Activated naive CD4-positive, alpha-beta T cell treated with anti-CD3 and anti-CD28 coated beads, Interleukin-2, amount 50 U/mL, for 16 hours (primary cell): ENCODE results near the gene CACNA1H.
A peak's percentile ranks its signal among the peaks of the same experiment; 100 is the strongest.

Experiments
- DNase-seq: peaks from one replicate; pipeline ENCODE4 v3.0.0-alpha.2; 2020

CACNA1H gene

DNA sequence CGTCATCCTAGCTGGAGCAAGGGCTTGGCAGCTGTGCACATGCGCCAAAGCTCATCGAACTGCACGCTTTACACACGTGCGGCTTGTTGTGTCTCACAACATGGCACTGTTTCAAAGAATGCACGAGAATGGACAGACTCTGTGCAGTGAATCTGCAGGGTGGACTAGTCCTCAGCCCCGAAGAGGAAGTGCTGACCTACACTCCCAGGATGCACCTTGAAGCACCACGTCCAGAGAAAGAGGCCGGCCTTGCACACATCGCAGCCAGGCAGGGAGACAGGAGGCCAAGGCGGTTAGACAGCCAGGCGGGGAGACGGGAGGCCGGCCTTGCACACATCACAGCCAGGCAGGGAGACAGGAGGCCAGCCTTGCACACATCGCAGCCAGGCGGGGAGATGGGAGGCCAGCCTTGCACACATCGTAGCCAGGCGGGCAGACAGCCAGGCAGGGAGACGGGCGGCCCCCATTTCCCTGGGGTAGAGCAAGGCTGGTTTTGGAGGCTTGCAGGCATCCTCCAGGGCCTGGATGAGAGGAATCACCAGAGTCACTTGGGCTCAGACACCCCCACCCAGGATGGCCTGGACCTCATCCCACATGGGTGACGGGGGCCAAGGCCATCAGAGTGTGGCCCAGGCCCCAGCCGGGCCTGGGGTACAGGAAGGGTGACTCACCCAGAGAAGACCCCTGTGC, 9.0 kb upstream of the CACNA1H start:
- no peak for DNase-seq

DNA sequence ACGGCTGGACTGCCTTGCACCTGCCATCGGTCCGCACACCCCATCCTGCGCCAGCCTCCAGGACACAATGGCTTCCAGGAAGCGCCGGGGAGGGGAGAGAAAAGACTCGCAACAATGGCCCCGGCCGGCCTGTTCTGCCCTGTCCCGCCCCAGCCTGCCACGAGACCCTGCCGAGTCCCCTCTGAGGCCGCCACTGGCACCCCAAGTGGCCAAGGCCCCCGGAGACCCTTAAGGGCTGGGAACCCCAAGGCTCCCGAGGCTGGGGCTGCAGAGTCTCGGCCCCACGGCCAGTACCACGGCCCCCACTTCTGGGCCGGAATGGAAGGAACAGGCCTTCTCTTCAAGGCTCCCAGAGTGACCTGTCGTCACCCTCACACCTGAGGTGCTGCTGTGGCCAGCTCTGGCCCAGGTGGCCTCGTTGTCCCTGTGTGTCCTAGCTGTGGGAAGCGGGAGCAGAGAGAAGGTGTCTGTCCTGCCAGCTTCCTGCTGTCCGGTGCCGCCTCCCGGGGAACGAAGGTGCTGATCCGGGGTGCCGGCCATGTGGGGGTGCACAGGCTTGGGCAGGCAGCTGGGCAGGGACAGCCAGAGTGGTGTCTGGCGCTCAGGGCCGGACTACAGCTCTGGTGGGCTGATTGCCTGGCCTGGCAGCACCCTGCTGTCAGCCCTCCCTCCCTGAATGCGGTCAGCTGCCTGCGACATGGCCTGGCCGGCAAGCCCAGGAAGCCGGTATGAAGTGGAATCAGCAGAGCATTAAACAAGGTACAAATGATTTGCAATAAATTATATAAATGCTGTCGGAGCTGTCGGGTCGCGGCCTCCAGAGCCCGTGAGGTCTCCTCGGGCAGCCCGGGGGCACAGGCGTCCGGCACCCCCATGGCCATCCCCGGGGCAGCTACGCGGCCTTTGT, 8.2 kb upstream of the CACNA1H start:
- DNase-seq: no peak

DNA sequence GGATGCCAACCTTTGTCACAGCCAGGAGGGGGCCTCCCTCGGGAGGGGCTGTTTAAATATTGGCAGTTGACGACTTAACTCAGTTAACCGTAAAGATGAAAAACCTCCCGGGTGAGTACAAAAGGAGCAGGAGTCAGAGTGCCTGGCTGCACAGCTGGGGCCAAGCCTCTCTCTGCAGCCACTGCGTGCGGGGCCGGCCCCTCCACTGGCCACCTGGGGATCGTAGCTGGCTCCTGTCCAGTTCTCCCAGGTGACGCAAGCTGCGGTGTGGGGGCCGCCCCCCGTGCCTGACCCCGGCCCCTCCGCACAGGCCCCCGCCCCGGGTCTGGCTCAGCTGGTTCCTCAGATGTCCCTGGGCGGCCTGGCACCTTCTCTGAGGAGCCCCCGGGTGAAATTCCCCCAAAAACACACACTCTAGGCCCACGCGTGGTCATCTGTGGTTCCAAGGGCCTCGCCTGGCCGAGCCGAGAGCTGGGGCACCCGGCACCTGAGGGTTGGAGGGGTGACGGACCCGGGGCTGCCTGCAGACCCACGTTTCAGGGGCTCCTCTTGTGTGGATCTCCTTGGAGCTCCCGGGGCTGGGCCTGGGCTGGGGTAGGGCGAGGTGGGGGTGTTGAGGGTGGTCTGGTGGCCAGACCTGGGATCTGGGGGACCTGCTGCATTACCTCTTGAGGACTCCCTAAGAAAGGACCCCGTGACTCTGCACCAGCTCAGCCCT, 7.4 kb upstream of the CACNA1H start:
- DNase-seq: no peak

DNA sequence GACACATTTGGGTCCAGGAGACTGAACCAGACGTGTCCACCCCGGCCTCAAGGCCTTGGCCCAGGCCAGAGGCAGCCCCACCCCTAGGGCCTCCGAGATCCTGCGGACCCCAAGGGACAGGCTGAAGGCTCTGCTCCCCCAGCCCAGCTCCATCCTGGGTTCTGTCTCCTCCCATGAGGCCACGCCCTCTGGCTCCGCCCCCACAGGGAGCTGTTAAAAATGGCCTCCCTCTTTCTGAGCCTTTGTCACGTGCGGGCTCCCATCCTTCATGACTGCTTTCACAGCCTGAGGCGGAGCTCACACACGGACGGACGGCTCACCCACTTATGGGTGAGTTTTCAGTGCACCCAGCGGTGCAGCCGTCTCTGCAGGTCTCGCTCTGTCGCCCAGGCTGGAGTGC, 6.5 kb upstream of the CACNA1H start:
- no peak for DNase-seq

DNA sequence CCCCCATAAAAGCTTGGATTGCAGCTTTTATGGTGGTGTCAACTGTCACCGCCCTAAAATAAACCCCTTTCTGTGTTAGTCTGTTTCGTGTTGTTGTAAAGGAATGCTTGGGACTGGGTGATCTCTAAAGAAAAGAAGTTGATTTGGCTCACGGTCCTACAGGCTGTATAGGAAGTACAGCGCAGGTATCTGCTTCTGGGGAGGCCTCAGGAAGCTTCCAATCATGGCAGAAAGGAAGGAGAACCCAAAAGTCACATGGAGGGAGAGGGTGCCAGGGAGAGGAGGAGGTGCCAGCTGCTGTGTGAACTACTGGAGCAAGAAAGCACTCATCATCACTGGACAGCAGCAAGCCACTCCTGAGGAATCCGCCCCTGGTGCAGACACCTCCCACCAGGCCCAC, 5.9 kb upstream of the CACNA1H start:
- no peak for DNase-seq

DNA sequence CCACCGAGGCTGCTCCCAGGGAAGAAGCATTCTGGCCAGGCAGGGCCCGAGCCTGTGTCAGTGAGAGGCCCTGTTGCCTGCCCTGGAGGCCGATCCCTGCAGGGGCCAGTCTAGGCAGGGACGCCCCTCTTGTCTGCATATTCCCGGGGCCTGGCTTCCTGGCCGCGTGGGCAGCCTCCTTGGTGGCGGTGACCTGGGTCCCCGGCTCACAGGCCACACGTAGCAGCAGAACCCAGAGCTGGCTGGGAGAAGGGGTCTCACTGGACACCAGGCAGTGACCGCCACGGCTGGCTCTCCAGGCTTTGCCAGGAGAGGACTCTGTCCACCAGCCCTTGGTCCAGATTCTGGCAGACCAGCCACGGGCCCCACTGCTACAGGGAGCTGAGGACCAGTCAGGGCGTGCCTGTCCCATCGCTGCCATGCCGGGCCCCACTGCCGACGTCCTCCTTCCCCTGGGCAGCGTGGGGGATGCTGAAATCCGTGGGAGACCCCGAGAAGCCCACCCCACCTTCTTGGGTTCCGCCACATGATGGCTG, 3.7 kb upstream of the CACNA1H start:
- DNase-seq: no peak

DNA sequence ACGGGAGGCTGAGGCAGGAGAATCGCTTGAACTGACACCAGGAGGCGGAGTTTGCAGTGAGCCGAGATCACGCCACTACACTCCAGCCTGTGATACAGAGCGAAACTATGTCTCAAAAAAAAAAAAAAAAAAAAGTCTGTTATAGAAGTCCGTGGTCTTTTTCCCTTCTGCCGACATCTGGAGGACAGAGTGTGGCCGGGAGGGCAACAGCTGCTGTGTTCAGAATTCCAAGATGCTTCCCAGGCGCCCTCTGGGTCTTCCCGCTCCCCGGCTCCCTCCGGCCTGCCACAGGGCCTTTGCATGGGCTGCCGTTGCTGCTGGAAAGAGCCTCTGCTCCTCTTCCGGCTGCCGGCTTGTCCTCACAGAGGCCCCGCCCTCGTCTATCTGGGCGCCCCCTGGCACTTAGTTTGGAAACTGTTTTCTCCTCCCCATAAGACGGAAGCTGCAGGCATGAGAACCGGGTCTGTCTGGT, 2.4 kb upstream of the CACNA1H start:
- DNase-seq: peak; percentile 32

DNA sequence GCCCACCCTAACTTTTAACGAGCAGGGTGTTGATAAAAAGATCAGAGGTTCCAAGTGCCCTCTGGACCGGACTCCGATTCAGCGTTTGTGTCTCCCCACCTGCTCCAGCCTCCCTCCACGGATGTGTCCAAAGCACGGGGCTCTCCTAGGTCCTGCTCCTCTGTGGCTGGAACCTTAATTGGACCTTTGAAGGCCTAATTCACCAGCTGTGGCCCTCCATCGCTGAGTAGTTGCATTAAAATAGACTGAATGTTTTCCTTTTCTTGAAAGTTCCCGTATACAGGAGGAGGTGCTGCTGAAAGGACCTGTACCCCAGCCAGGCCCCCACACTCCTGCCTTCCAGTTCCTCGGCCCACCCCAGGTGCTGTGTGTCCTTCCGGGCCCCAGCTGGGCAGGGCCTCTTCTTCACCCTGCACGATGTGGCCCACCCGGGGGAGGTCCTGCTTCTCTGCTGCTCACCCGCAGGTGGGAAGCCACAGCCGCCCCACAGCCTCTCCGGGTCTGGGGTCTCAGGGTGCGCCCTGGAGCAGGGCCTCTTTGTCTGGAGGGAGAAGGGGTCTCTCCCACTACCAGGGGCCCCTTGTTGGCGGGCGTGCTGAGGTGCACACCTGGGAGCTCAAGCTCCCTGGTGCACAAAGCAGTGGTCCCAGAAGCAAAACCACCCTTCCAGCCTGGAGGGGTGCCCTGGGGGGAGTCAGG, 1.3 kb upstream of the CACNA1H start:
- DNase-seq: no peak

DNA sequence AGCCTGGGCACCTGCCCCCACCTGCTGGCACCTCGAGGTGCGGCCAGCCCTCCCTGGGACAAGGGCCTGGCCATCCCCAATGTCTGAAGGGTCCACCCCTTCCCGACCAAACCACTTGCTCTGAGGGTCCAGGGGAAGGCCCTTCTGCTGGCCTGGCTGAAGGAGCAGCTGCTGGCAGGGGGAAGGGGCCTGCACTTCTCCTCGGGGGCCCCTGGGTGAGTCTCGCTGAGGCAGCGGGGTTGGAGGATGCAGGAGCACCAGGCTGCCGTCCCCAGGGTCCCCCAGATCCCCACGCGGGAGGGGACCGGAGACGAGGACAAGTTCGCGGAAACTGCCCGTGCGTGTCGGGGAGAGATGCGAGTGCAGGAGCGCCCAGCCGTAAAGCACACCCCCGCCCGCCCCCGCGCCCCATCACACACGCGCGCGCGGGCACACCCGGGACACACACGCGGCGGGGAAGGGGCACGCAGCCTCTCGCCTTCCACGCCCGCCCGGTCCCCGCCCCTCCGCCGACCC, 725 bp upstream of the CACNA1H start:
- DNase-seq: peak; percentile 66

DNA sequence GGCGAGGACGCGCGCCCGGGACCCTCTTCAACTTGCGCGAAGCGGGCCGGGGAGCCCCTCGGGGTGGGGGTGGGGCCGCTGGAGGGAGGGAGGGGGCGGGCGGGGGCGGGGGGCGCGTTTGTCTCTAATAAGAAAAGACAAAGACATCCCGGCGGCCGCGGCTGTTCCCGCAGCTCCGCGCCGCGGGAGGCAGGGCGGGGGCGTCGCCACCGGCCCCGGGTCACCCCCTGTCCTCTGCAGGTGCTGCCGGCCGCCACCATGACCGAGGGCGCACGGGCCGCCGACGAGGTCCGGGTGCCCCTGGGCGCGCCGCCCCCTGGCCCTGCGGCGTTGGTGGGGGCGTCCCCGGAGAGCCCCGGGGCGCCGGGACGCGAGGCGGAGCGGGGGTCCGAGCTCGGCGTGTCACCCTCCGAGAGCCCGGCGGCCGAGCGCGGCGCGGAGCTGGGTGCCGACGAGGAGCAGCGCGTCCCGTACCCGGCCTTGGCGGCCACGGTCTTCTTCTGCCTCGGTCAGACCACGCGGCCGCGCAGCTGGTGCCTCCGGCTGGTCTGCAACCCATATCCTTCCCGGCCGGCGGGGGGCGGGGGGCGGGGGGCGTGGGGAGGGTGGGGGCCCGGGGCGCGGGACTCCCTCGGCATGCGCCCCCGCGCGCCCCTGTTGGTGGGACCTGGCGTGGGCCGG, 714 bp downstream of the CACNA1H start:
- no peak for DNase-seq

DNA sequence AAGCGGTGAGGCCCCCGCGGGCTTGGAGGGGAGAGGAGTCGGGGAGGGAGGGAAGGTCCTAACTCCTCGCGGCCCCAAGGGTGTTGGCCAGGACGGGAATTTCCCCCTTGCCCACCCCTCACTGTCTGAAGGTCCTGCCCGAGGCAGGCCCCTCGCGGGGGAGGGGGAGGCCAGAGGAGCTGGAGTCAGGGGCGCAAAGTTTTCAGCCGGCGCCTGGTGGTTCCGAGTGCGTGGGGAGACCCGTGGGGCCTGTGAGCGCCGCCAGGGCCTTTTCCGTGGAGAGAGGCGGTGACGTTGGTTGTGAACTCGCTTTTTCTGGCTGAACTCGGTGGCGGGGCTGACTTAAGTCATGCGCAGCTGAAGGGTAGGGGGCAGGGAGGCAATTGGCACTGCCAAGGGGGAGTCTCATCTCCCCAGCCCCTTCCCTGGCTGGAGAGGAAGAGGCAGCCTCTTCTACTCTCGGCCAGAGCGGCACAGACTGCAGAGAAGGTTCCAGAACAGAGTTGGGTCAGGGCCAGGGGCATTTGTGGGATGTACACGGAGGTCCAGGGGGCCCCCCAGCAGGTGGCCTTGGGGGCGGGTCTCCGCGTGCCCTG, 1.5 kb downstream of the CACNA1H start:
- DNase-seq: no peak

DNA sequence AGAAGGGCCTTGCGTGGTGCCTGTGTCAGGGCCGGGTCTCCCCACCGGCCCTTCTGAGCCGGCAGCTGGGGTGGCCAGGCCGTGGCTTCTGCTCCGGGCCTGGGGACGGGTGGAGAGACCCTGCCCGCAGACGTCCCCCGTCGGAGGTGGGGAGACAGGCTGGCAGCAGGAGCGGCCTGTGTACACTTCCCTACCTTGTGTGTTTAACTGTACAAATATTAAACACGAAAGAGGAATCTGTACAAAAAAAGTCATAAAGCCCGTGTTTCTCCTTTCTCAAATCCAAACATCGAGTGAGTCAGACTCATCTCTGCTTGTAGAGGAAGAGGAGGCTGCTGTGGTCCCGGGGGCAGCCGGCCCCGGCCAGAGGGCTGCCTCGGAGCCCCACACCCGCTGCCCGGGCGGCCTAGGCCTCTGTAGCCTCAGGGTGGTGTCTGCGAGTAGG, 2.0 kb downstream of the CACNA1H start:
- no peak for DNase-seq

DNA sequence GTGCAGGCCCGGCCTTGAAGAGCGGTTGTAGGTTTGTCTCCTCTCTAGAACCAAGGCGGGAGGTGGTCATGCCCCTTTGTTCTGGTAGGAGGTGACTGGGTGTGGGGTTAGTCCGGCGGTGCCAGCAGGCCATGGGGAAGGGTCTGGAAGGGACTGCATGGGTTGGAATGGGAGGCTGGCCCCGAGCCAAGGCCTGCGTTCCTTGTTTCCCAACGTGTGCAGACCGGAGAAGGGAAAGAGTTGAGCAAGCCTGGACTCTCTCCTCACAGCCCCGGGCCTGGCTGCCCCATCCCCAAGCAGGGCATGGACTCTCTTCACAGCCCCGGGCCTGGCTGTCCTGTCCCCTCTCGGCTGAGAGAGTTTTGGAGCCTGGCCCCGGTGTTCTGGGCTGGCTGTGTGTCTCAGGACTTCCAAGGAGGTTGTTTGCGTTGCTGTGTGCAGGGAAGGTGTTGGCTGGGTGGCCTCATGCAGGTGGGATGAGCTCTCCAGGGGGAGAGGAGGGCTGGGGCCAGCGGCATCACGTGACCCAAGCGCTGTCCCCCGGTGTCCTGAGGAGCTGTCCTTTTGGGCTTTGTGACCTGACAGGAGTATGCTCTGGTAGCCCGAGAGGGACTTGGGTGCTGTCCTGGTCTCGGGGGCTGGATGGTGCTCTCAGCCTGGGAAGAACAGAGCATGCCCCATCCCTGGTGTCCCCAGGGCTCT, 2.6 kb downstream of the CACNA1H start:
- no peak for DNase-seq

DNA sequence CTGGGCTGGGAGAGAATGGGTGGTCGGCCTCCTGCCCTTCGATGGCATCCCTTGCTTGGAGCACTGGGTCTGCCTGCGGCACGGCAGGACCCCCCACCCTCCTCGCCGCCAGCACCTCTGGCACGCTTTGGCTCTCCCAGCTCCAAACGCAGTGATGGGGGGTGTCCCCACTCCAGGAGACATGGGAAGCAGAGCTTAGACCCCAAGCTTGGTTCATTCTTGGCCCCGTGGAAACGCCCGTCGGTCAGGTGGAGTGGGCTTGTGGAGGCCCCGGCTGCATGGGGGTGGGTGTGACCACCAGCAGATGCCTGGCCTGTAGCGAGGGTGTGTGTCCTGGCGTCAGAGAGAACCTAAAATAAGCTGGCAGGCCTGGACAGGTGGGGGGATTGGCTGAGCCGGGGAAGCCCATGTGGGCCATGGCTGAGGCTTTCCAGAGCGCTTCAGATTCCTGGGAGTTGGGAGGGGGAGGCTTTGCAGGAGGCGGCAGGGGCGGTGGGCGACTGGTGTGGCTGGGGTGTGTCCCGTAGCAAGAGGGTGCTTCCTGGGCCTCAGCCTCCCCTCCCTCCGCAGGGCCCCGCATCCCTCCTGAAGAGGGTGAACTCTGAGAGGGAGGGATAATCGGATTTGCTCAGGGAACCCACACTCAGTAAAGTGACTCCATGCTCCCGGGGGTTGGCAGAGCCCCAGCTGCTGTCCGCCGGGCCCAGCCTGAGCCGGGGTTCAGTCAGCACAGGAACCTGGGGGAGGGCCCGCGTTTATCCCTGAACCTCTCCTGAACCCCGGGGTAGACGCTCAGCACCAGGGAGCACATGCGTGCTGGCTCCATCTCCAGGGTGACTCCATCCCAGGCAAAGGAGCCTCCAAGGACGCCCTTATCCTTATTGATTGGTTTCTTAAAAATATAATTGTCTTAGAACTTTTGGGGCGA, 3.4 kb downstream of the CACNA1H start:
- no peak for DNase-seq

DNA sequence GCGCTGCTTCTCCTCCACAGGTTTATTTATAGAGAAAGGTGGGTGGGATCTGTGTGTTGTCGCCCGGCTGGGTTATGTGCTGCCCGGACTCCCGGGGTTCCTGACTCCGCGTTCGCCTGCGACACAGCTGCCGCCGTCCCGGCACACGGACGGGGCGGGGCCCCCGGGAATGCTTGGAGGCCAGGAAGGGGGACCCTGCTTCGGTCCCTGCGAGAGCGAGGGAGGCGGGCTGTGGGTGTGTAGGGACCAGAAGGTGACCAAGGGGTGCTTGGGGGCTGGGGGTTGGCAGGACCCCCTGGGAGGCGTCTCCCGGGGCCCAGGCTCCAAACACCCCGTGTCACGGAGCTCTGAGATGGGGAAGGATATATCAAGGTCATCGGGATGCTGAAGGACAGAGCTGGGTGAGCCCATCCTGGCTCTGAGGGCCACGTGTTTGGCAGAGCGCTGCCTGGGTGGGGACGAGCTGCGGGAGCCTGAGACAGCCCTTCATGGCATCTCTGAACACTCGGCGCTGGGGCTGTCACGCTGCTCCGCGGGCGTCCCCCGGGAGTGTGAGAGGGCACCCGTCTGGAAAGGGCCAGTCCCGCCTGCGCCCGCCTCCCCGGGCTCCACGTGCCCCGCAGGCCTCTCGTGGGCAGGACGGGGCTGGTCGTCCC, 4.2 kb downstream of the CACNA1H start:
- DNase-seq: no peak

DNA sequence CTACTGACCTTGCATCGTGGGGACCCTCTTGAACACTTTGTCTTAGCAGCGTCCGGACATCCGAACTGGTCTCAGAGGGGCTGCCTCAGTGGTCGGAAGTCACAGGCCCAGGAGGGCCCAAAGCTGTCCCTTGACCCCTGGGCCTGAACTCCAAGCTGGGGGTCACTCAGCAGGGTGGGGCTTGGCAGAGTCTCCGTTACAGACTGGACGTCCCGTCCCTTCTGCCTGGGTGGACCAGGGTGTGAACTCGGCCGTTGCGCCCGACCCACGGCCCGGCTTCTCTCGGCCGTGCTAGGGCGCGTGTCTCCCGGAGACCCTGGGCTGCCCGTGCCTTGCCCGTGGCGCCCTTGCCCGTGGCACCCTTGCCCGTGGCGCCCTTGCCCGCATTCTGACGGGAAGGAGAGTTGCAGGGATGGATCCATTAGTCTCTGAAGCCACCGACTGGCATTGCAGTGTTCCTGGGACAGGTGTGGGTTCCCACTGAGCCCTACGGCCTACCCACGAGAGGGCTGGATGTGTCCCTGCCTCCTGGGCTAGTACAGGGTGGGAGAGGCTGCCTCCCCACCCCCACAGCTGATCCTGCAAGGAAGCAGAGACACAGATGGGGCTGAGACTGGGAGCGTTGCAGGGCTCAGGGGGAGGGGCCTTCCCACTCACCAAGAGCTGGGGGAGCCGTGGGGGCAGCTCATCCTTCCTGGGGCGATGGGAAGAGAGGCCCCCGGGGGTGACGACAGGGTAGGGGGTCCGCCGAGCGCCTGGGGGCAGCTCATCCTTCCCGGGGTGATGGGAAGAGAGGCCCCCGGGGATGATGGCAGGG, 4.9 kb downstream of the CACNA1H start:
- no peak for DNase-seq

DNA sequence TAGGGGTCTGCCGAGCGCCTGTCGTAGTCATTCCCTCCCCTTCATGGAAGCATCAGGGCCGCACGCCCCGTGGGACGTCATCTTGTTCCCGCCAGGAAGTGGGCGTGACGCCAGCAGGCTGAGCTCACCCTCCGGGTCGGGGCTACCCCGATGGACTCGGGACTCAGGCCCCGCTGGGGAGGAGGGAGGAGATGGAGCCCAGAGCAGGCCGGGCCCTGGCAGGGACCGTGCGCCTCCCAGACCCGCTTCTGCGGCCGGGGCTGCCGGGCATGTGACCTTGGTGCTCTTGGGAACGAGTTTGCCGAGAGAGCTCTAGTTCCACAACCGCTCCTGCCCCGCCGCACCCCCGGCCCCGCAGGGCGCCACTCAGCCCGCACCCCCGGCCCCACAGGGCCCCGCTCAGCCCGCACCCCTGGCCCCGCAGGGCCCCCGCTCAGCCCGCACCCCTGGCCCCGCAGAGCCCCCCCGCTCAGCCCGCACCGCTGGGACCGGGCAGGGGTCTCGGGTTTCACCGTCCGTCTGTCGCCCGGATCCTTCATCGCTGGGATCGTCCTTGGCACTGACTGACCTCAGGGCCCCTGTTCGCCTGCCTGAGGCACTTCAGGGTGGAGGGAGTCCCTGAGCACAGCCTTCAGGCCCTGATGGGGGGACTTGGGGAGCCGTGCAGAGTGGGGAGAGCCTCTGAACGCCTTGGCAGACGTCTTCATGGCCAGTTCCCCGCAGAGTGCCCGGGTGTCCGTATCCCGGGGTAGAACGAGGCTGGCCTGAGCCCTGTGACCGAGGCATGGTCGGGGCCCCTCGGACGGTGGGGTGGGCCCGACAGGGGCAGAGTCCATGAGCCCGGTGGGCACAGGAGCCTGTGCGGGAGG, 5.8 kb downstream of the CACNA1H start:
- DNase-seq: no peak
